ENCODE data around the gene CPVL.

GRCh38 chr7:29091715-29092114 lies 54.6 kb downstream of the CPVL start:
- no peak for TF ChIP-seq POLR2A (IDR thresholded peaks at IDR 0.05)
- TF ChIP-seq, protein P1, sequence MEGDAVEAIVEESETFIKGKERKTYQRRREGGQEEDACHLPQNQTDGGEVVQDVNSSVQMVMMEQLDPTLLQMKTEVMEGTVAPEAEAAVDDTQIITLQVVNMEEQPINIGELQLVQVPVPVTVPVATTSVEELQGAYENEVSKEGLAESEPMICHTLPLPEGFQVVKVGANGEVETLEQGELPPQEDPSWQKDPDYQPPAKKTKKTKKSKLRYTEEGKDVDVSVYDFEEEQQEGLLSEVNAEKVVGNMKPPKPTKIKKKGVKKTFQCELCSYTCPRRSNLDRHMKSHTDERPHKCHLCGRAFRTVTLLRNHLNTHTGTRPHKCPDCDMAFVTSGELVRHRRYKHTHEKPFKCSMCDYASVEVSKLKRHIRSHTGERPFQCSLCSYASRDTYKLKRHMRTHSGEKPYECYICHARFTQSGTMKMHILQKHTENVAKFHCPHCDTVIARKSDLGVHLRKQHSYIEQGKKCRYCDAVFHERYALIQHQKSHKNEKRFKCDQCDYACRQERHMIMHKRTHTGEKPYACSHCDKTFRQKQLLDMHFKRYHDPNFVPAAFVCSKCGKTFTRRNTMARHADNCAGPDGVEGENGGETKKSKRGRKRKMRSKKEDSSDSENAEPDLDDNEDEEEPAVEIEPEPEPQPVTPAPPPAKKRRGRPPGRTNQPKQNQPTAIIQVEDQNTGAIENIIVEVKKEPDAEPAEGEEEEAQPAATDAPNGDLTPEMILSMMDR (IDR thresholded peaks at IDR 0.05): no peak

All from breast epithelium (tissue), 3 donors.